Measurements from ENCODE around the gene C1QTNF1.

C1QTNF1 gene

GRCh38 chr17:78979780-78980623 lies 44.0 kb upstream of the C1QTNF1 start, which contains the start of gene LGALS3BP:
LGALS3BP (minus strand) TSS chr17:78979923; CDS start chr17:78977191, 2,732 bp downstream.
- TF ChIP-seq, protein P1, sequence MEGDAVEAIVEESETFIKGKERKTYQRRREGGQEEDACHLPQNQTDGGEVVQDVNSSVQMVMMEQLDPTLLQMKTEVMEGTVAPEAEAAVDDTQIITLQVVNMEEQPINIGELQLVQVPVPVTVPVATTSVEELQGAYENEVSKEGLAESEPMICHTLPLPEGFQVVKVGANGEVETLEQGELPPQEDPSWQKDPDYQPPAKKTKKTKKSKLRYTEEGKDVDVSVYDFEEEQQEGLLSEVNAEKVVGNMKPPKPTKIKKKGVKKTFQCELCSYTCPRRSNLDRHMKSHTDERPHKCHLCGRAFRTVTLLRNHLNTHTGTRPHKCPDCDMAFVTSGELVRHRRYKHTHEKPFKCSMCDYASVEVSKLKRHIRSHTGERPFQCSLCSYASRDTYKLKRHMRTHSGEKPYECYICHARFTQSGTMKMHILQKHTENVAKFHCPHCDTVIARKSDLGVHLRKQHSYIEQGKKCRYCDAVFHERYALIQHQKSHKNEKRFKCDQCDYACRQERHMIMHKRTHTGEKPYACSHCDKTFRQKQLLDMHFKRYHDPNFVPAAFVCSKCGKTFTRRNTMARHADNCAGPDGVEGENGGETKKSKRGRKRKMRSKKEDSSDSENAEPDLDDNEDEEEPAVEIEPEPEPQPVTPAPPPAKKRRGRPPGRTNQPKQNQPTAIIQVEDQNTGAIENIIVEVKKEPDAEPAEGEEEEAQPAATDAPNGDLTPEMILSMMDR (IDR thresholded peaks at IDR 0.05; ENCODE audit: low read depth, low read length, missing control alignments) = no peak
- Histone ChIP-seq H3K27ac (peak within 1 kb of the TSS; percentile 9), H3K4me3 (ENCODE audit: low read depth, low read length) (peak within 1 kb of the TSS; percentile 49), H3K36me3 (replicated peaks) (peaks cover 7% of the 10 kb centered on the region), H3K27me3 (replicated peaks) (no peaks in the 10 kb centered on the region)
- peak; percentile 74 for DNase-seq
- in situ Hi-C loops (cut with HindIII; ENCODE audit: low pct_ligation_motif_present, low sequenced_read_pairs) = no loop called here

- no peaks in the 10 kb centered on the region for H3K27me3 ChIP-seq (replicated peaks)
- H3K36me3 ChIP-seq (replicated peaks) = peaks cover 7% of the 10 kb centered on the region
- no peak overlapping the region for H3K4me3 ChIP-seq (ENCODE audit: low read depth, low read length)
- no peak for DNase-seq
- TF ChIP-seq, protein P1 (IDR thresholded peaks at IDR 0.05; ENCODE audit: low read depth, low read length, missing control alignments) = no peak
- in situ Hi-C loops (cut with HindIII; ENCODE audit: low pct_ligation_motif_present, low sequenced_read_pairs) = no loop called here
- no peak overlapping the region for H3K27ac ChIP-seq
These were observed 43.4 kb upstream of the C1QTNF1 start for GRCh38 chr17:78980624-78980972.

DNA sequence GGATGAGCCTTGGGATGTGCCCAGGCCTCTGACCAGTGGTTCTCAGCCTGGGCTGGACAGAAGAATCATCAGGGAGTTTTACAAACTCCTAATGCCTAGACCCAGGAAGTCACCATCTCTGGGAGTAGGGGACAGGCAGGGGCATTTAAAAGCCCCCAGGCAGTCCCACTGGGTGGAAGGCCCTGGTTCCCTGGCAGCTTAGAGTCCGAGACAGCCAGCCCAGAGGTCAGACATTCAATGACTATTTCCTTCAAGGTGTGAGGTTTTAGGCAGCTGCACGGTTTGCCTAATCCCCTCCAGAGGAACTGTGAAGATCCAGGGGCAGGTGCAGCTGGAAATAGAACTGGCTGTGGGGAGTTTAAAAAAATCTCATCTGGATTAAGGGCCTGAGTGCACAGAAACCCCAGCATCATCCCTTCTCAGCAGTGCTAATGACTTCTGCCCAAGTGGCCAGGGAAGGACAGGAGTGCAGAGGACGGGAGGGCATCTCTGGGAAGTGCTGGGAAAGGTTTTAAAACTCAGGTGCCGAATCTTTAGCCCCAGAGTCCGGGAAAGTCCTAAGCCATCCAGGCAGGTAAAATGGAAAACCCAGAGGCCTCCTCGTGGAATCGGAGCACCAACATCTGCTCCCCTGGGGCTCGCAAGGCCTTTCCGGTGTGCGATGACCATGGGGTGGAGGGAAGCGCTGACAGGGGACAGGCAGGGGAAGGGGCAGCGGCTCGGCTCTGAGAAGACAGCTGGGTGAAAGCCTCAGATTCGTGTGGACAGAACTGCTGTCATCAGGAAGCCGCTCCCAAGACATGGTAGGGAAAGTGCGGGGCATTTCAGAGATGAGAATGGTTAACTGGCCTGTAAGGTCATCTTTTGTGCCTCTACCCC lies 42.7 kb upstream of the C1QTNF1 start:
- H3K36me3 ChIP-seq (replicated peaks) = peaks cover 4% of the 10 kb centered on the region
- no peak for DNase-seq
- H3K27me3 ChIP-seq (replicated peaks) = no peaks in the 10 kb centered on the region
- H3K27ac ChIP-seq = no peak overlapping the region
- in situ Hi-C loops (cut with HindIII; ENCODE audit: low pct_ligation_motif_present, low sequenced_read_pairs) = no loop called here
- TF ChIP-seq, protein P1 (IDR thresholded peaks at IDR 0.05; ENCODE audit: low read depth, low read length, missing control alignments) = no peak
- H3K4me3 ChIP-seq (ENCODE audit: low read depth, low read length) = no peak overlapping the region

- Histone ChIP-seq H3K4me3 (ENCODE audit: low read depth, low read length) (no peak overlapping the region), H3K36me3 (replicated peaks) (peaks cover 4% of the 10 kb centered on the region), H3K27ac (no peak overlapping the region), H3K27me3 (replicated peaks) (no peaks in the 10 kb centered on the region)
- TF ChIP-seq, protein P1 (IDR thresholded peaks at IDR 0.05; ENCODE audit: low read depth, low read length, missing control alignments) = no peak
- DNase-seq = no peak
- in situ Hi-C loops (cut with HindIII; ENCODE audit: low pct_ligation_motif_present, low sequenced_read_pairs) = no loop called here
These were observed 38.6 kb upstream of the C1QTNF1 start for GRCh38 chr17:78985395-78985794.

DNA sequence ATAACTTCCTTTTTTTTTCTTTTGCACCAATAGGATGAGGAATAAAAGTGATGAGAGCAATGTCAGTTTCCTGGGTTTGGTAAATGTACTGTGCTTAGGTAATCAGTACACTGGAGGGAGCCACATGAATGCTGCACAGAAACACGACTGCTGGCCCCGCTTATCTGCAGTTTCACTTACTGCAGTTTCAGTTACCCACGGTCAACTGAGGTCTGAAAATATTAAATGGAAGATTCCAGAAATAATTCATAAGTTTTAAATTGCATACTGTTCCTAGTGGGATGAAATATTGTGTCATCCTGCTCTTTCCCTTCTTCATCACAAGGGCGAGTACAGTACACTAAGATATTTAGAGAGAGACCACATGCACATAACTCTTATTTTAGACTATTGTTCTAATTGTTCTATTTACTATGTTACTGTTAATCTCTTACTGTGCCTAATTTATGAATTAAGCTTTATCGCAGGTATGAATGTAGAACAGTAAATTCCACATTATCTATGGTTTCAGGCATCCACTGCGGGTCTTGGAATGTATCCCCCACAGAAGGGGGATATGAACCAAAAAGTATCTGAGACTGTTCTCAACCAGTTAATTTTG lies 37.8 kb upstream of the C1QTNF1 start:
- TF ChIP-seq, protein P1 (IDR thresholded peaks at IDR 0.05; ENCODE audit: low read depth, low read length, missing control alignments) = peak; percentile 49
- peak overlapping the region; percentile 54 for H3K27ac ChIP-seq
- DNase-seq = peak; percentile 47
- H3K4me3 ChIP-seq (ENCODE audit: low read depth, low read length) = peak overlapping the region; percentile 45
- in situ Hi-C loops (cut with HindIII; ENCODE audit: low pct_ligation_motif_present, low sequenced_read_pairs) = no loop called here
- no peaks in the 10 kb centered on the region for H3K27me3 ChIP-seq (replicated peaks)
- peaks cover 8% of the 10 kb centered on the region for H3K36me3 ChIP-seq (replicated peaks)
